Measurements from ENCODE around the gene TBX19.

Gene TBX19

GRCh38 chr1:168271636-168272035 lies 9.0 kb upstream of the TBX19 start:
- no peak overlapping the region for H3K4me3 ChIP-seq (ENCODE audit: control insufficient read depth, low read depth, low read length)
- no peak for TF ChIP-seq CTCF (IDR thresholded peaks at IDR 0.05; ENCODE audit: control insufficient read depth, insufficient read depth, low read depth, low read length, missing control alignments)
- no peak for DNase-seq (ENCODE audit: low read depth)

GRCh38 chr1:168273575-168273974 lies 7.1 kb upstream of the TBX19 start:
- no peak for DNase-seq (ENCODE audit: low read depth)
- H3K4me3 ChIP-seq (ENCODE audit: control insufficient read depth, low read depth, low read length): no peak overlapping the region
- TF ChIP-seq CTCF (IDR thresholded peaks at IDR 0.05; ENCODE audit: control insufficient read depth, insufficient read depth, low read depth, low read length, missing control alignments): no peak

GRCh38 chr1:168279253-168279652 lies 1.4 kb upstream of the TBX19 start:
- H3K4me3 ChIP-seq (ENCODE audit: control insufficient read depth, low read depth, low read length): no peak overlapping the region
- DNase-seq (ENCODE audit: low read depth): no peak
- TF ChIP-seq CTCF (IDR thresholded peaks at IDR 0.05; ENCODE audit: control insufficient read depth, insufficient read depth, low read depth, low read length, missing control alignments): no peak

GRCh38 chr1:168281603-168282325 lies 1.1 kb downstream of the TBX19 start:
- no peak overlapping the region for H3K4me3 ChIP-seq (ENCODE audit: control insufficient read depth, low read depth, low read length)
- DNase-seq (ENCODE audit: low read depth): no peak
- TF ChIP-seq CTCF (IDR thresholded peaks at IDR 0.05; ENCODE audit: control insufficient read depth, insufficient read depth, low read depth, low read length, missing control alignments): no peak

DNA sequence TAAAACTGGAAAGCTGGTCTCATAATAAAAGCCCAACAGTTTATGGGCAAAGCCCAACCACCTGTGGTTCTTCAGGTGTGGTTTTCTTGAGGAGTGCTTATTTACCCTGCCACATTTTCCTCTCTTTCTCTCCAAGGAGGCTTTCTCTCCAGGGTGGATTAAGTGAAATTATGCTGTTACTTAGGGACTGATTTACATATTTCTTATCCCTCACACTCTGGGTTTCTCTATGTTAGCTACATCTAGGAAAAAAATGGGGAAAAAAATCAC lies 4.8 kb downstream of the TBX19 start:
- no peak for DNase-seq (ENCODE audit: low read depth)
- no peak overlapping the region for H3K4me3 ChIP-seq (ENCODE audit: control insufficient read depth, low read depth, low read length)
- TF ChIP-seq CTCF (IDR thresholded peaks at IDR 0.05; ENCODE audit: control insufficient read depth, insufficient read depth, low read depth, low read length, missing control alignments): no peak

DNA sequence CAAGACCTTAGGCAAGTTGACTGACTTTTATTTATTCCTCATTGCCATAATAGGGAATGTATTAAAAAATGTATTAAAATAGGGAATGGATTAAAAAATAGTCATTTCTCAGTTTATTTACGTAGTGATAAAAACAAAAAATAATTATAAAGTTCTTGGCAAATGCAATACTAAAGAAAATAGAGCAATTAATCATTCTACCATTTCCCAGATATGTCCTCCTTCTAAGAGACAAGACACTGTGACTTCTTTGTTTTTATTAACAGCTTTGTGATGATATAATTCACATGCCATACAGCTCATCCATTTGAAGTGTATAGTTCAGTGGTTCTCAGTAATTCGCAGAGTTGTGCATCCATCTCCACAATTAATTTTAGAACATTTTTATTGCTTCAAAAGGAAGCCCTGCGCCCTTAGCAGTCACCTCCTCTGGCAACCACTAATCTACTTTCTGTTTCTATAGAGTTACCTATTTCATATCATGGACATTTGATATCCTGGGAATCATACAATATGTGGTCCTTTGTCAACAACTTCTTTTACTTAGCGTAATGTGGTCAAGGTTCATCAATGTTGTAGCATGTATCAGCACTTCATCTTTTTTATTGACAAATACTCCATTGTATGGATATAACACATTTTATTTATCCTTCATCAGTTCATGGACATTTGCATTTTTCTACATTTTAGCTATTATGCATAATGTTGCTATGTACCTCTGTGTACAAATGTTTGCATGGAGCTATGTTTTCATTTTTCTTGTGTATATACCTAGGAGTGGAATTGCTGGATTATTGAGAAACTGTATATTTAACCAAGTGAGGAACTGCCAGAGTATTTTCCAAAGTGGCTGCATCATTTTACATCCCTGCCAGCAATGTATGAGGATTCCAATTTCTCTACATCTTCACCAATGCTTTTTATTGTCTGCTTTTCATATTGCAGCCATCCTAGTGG lies 5.6 kb downstream of the TBX19 start:
- H3K4me3 ChIP-seq (ENCODE audit: control insufficient read depth, low read depth, low read length): no peak overlapping the region
- TF ChIP-seq CTCF (IDR thresholded peaks at IDR 0.05; ENCODE audit: control insufficient read depth, insufficient read depth, low read depth, low read length, missing control alignments): no peak
- no peak for DNase-seq (ENCODE audit: low read depth)
